ENCODE results near the gene CIT. TPM values are rescaled to one million over a fixed set of nuclear protein-coding genes. Genes with fewer than 3 reads are reported as not detected.

CIT gene
- total and polyA plus RNA-seq, 9 of the 15 experiments (the other 6 are each of a cell fraction or from before 2014, with no cell fraction given), result 1.1 to 46.7 (median 21.3) TPM

DNA sequence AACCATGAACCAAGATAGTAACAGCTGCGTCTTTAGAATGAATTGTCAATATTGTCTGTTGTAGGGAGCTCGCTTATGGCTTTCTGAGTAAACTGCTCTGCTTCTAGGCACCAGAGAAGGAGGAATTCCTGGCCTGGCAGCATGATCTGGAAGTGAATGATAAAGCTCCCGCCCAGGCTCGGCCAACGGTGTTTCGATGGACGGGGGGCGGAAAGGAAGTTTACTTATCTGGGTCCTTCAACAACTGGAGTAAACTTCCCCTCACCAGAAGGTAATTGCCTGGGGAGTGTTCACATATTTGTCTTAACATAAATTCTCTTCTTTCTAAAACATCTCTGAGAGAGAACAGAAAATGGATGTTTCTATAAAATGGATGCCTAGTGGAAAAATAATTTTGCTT is 204.9 kb downstream of the CIT start (continued):
- TF ChIP-seq, protein P1, sequence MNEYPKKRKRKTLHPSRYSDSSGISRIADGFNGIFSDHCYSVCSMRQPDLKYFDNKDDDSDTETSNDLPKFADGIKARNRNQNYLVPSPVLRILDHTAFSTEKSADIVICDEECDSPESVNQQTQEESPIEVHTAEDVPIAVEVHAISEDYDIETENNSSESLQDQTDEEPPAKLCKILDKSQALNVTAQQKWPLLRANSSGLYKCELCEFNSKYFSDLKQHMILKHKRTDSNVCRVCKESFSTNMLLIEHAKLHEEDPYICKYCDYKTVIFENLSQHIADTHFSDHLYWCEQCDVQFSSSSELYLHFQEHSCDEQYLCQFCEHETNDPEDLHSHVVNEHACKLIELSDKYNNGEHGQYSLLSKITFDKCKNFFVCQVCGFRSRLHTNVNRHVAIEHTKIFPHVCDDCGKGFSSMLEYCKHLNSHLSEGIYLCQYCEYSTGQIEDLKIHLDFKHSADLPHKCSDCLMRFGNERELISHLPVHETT (CRISPR knock-in tag; conservative IDR thresholded peaks at IDR 0.05 in 1 of 2, IDR thresholded peaks at IDR 0.05 in 1 of 2), result peak in 1 of 2 experiments; percentile 21; a peak in 1 of 4 replicates
- no peak for TF ChIP-seq ZNF24 (IDR thresholded peaks at IDR 0.05)
- TF ChIP-seq, protein P2, sequence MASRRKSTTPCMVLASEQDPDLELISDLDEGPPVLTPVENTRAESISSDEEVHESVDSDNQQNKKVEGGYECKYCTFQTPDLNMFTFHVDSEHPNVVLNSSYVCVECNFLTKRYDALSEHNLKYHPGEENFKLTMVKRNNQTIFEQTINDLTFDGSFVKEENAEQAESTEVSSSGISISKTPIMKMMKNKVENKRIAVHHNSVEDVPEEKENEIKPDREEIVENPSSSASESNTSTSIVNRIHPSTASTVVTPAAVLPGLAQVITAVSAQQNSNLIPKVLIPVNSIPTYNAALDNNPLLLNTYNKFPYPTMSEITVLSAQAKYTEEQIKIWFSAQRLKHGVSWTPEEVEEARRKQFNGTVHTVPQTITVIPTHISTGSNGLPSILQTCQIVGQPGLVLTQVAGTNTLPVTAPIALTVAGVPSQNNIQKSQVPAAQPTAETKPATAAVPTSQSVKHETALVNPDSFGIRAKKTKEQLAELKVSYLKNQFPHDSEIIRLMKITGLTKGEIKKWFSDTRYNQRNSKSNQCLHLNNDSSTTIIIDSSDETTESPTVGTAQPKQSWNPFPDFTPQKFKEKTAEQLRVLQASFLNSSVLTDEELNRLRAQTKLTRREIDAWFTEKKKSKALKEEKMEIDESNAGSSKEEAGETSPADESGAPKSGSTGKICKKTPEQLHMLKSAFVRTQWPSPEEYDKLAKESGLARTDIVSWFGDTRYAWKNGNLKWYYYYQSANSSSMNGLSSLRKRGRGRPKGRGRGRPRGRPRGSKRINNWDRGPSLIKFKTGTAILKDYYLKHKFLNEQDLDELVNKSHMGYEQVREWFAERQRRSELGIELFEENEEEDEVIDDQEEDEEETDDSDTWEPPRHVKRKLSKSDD (conservative IDR thresholded peaks at IDR 0.05; ENCODE audit: low read length), result no peak
- no peak for TF ChIP-seq SMARCB1 (IDR thresholded peaks at IDR 0.05; ENCODE audit: insufficient read length, low read depth)
- TF ChIP-seq ZNF23 (CRISPR knock-in tag; IDR thresholded peaks at IDR 0.05), result no peak
- TF ChIP-seq TBL1XR1 (IDR thresholded peaks at IDR 0.05; ENCODE audit: low read length in 2 of 2), result peak in 1 of 2 experiments; percentile 32; a peak in 1 of 4 replicates
- TF ChIP-seq POLR2AphosphoS5 (IDR thresholded peaks at IDR 0.05; ENCODE audit: control insufficient read depth, insufficient read depth, low read depth, low read length), result peak; percentile 50; the same call in 1 of the 2 replicates
- no peak for TF ChIP-seq NFE2L1 (tag; IDR thresholded peaks at IDR 0.05; ENCODE audit: borderline replicate concordance, low read depth)
- TF ChIP-seq C11orf30 (IDR thresholded peaks at IDR 0.05; ENCODE audit: low read depth), result no peak
- peak; percentile 82 for TF ChIP-seq ARID1B (IDR thresholded peaks at IDR 0.05)
- TF ChIP-seq, protein P3, sequence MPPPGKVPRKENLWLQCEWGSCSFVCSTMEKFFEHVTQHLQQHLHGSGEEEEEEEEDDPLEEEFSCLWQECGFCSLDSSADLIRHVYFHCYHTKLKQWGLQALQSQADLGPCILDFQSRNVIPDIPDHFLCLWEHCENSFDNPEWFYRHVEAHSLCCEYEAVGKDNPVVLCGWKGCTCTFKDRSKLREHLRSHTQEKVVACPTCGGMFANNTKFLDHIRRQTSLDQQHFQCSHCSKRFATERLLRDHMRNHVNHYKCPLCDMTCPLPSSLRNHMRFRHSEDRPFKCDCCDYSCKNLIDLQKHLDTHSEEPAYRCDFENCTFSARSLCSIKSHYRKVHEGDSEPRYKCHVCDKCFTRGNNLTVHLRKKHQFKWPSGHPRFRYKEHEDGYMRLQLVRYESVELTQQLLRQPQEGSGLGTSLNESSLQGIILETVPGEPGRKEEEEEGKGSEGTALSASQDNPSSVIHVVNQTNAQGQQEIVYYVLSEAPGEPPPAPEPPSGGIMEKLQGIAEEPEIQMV (tag; conservative IDR thresholded peaks at IDR 0.05; ENCODE audit: low read depth), result no peak
- 0 out of 4 replicates have a peak, but pooled peaks of 1 of the 2 experiments have one; percentile 44 for TF ChIP-seq TEAD1 (CRISPR knock-in tag; IDR thresholded peaks at IDR 0.05)
- TF ChIP-seq NCOA6 (IDR thresholded peaks at IDR 0.05), result no peak
- TF ChIP-seq, protein P4, sequence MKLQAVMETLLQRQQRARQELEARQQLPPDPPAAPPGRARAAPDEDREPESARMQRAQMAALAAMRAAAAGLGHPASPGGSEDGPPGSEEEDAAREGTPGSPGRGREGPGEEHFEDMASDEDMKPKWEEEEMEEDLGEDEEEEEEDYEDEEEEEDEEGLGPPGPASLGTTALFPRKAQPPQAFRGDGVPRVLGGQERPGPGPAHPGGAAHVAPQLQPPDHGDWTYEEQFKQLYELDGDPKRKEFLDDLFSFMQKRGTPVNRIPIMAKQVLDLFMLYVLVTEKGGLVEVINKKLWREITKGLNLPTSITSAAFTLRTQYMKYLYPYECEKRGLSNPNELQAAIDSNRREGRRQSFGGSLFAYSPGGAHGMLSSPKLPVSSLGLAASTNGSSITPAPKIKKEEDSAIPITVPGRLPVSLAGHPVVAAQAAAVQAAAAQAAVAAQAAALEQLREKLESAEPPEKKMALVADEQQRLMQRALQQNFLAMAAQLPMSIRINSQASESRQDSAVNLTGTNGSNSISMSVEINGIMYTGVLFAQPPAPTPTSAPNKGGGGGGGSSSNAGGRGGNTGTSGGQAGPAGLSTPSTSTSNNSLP (IDR thresholded peaks at IDR 0.05; ENCODE audit: borderline replicate concordance, low read depth, low read length), result no peak
- TF ChIP-seq ZNF75A (CRISPR knock-in tag; IDR thresholded peaks at IDR 0.05), result no peak
- TF ChIP-seq, protein P5, sequence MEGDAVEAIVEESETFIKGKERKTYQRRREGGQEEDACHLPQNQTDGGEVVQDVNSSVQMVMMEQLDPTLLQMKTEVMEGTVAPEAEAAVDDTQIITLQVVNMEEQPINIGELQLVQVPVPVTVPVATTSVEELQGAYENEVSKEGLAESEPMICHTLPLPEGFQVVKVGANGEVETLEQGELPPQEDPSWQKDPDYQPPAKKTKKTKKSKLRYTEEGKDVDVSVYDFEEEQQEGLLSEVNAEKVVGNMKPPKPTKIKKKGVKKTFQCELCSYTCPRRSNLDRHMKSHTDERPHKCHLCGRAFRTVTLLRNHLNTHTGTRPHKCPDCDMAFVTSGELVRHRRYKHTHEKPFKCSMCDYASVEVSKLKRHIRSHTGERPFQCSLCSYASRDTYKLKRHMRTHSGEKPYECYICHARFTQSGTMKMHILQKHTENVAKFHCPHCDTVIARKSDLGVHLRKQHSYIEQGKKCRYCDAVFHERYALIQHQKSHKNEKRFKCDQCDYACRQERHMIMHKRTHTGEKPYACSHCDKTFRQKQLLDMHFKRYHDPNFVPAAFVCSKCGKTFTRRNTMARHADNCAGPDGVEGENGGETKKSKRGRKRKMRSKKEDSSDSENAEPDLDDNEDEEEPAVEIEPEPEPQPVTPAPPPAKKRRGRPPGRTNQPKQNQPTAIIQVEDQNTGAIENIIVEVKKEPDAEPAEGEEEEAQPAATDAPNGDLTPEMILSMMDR (IDR thresholded peaks at IDR 0.05 in 2 of 3, conservative IDR thresholded peaks at IDR 0.05 in 1 of 3; ENCODE audit: insufficient read depth in 2 of 3, low read depth in 1 of 3, low read length in 3 of 3), result no peak
- TF ChIP-seq HDAC6 (IDR thresholded peaks at IDR 0.05; ENCODE audit: low read depth, low read length), result no peak
- TF ChIP-seq CSDE1 (IDR thresholded peaks at IDR 0.05), result no peak
- no peak for TF ChIP-seq ZBTB7A (IDR thresholded peaks at IDR 0.05; ENCODE audit: borderline replicate concordance, control insufficient read depth, low read depth, low read length)

Measured in K562 (cell line).